Osteocyte (in vitro differentiated cells): Measurements from ENCODE around the gene RUVBL1. TPM values are rescaled to one million over a fixed set of nuclear protein-coding genes. Genes with fewer than 3 reads are reported as not detected.

Experiments
- DNase-seq: peaks from one replicate; pipeline ENCODE4 v3.0.0; 2021; ENCODE audit warnings: mixed read lengths; ENCODE audit not compliant: unreplicated experiment; ENCODE audit errors: extremely low spot score
- H3K27ac Mint-ChIP-seq: one replicate; pipeline ENCODE4 v1.8.0; 2021; ENCODE audit warnings: mild to moderate bottlenecking, mixed read lengths; ENCODE audit not compliant: unreplicated experiment
- H3K27me3 Mint-ChIP-seq: one replicate; pipeline ENCODE4 v1.8.0; 2021; ENCODE audit warnings: mixed read lengths; ENCODE audit not compliant: unreplicated experiment
- H3K36me3 Mint-ChIP-seq: one replicate; pipeline ENCODE4 v1.8.0; 2021; ENCODE audit warnings: mixed read lengths; ENCODE audit not compliant: unreplicated experiment
- H3K4me1 Mint-ChIP-seq: one replicate; pipeline ENCODE4 v1.8.0; 2021; ENCODE audit warnings: mixed read lengths; ENCODE audit not compliant: unreplicated experiment
- H3K4me3 Mint-ChIP-seq: one replicate; pipeline ENCODE4 v1.8.0; 2021; ENCODE audit warnings: mild to moderate bottlenecking, moderate library complexity, mixed read lengths; ENCODE audit not compliant: unreplicated experiment
- H3K9me3 Mint-ChIP-seq: one replicate; pipeline ENCODE4 v1.8.0; 2021; ENCODE audit warnings: mixed read lengths; ENCODE audit not compliant: unreplicated experiment
- total RNA-seq: library from RNA; stranded (reverse); gene quantifications from 2 replicates; pipeline ENCODE4 v1.2.1, GENCODE V29; 2021
- TF ChIP-seq, protein P1 (sequence below): fragments of 200-600 bp; sonication (generic); IDR thresholded peaks from 2 replicates; pipeline ENCODE4 v1.5.0; 2021; ENCODE audit warnings: antibody characterized with exemption, mild to moderate bottlenecking, moderate library complexity

The RUVBL1 gene
- total RNA-seq, 1 donor from 2014 or later, result 34.3 TPM

DNA sequence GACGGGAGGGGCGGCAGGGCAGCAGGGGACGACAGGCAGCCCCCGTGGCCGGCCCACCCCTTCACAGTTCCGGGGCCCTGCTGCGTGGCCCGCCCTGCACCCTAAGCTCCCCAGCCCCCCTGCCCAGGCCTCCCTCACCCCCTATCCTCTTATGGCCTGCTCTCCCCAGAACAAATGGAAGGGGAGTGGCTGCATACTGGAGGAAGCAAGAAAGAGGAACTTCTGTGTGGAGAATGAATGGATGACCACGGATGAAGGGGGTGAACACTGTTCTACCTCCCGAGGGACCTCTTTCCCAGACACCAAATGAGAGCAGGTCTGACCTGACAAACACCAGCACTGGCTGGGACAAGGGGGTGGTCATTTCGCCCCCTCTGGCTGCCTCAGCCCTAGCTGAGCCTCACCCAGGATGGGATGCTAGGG, 46.4 kb downstream of the RUVBL1 start:
- no peak for DNase-seq
- Mint-ChIP-seq H3K9me3 (no peaks in the 10 kb centered on the region), H3K4me1 (peaks cover 25% of the 10 kb centered on the region), H3K4me3 (no peak overlapping the region), H3K27ac (no peak overlapping the region), H3K36me3 (peaks cover 11% of the 10 kb centered on the region), H3K27me3 (no peaks in the 10 kb centered on the region)
- TF ChIP-seq, protein P1, sequence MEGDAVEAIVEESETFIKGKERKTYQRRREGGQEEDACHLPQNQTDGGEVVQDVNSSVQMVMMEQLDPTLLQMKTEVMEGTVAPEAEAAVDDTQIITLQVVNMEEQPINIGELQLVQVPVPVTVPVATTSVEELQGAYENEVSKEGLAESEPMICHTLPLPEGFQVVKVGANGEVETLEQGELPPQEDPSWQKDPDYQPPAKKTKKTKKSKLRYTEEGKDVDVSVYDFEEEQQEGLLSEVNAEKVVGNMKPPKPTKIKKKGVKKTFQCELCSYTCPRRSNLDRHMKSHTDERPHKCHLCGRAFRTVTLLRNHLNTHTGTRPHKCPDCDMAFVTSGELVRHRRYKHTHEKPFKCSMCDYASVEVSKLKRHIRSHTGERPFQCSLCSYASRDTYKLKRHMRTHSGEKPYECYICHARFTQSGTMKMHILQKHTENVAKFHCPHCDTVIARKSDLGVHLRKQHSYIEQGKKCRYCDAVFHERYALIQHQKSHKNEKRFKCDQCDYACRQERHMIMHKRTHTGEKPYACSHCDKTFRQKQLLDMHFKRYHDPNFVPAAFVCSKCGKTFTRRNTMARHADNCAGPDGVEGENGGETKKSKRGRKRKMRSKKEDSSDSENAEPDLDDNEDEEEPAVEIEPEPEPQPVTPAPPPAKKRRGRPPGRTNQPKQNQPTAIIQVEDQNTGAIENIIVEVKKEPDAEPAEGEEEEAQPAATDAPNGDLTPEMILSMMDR, result no peak

DNA sequence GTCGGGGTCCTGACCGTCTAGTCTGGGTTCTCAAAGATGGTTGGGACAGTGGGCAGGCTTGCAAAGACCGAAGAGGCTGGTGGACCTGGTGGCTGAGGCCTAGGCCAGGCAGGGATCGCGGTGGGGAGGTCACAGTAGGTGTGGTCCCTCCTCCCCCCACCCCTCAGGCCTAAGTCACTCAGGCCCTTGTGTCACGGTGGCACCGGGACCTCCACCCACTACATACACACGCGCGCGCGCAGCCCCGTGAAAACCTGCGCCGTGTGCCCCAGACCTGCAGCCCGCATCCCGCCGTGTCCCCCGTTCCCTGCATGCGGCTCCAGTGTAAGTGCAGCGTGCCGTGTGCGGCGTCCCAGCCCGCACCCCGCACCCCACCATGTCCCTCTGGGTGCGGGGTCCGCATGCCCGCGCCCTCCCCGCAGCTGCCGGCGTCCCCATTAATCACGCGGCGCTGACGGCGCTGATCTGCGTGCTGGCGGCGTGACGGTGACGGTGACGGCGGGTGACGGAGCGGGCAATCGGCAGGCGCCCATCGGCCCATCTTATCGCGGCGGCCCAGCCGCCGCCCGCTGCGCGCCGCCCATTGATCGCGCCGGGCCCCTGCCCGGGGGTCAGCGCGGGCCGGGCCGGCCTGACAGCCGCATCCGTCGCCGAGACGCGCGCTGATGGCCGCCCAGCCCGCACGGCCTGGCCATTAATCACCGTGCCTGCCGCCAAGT, 47.0 kb downstream of the RUVBL1 start:
- DNase-seq, result no peak
- H3K27me3 Mint-ChIP-seq, result no peaks in the 10 kb centered on the region
- no peaks in the 10 kb centered on the region for H3K9me3 Mint-ChIP-seq
- TF ChIP-seq, protein P1, result no peak
- no peak overlapping the region for H3K27ac Mint-ChIP-seq
- peaks cover 23% of the 10 kb centered on the region for H3K4me1 Mint-ChIP-seq
- H3K36me3 Mint-ChIP-seq, result peaks cover 14% of the 10 kb centered on the region
- H3K4me3 Mint-ChIP-seq, result no peak overlapping the region

DNA sequence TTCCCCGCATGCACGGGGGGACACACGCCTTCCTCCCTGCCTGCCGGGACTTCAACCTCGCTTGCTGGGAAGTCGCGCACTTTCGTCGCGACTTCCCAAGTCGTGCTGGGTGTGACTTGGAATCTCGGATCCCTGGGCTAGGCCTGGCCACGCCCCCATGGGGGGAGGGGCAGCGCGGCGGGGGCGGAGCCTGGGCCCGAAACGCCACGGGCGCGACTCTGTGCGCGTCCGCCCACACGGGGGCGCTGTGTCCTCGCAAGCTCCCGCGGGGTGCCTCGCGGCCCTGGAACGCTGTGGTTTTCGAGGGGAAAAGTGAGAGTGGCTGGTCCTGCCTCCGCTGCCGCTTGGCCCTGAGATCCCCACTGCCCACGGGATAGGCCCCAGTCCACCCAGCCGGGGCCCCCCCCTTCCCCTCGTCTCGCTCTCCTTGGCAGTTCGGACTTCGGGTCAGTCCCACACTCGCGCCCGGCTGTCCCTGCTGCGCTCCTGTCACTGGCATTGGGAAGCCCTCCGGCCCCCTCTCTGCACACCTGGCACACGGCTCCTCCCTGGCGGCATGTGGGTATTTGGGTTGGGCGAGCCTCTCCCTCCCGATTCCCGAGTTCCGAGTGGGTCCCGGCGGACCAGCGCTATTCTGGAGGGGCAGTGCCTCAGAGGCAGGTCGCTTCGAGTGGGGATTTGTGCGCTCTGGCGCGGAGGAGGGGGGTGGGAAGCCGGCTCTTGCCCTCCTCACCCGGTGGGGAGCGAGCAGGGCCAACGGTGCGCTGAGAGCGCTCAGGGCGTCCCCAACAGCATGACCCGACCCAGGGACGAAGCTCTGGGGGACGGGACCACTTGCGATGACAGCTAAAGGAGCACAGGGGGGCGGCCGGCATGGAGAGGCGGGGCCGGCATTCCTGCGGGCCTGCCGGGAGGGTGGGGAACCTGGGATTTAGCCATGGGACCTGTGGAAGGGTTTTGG, 47.8 kb downstream of the RUVBL1 start:
- H3K27ac Mint-ChIP-seq, result no peak overlapping the region
- peak; percentile 95 for DNase-seq
- no peaks in the 10 kb centered on the region for H3K27me3 Mint-ChIP-seq
- TF ChIP-seq, protein P1, result peak; percentile 97
- peaks cover 22% of the 10 kb centered on the region for H3K4me1 Mint-ChIP-seq
- H3K9me3 Mint-ChIP-seq, result no peaks in the 10 kb centered on the region
- peaks cover 17% of the 10 kb centered on the region for H3K36me3 Mint-ChIP-seq
- peak overlapping the region; percentile 72 for H3K4me3 Mint-ChIP-seq

DNA sequence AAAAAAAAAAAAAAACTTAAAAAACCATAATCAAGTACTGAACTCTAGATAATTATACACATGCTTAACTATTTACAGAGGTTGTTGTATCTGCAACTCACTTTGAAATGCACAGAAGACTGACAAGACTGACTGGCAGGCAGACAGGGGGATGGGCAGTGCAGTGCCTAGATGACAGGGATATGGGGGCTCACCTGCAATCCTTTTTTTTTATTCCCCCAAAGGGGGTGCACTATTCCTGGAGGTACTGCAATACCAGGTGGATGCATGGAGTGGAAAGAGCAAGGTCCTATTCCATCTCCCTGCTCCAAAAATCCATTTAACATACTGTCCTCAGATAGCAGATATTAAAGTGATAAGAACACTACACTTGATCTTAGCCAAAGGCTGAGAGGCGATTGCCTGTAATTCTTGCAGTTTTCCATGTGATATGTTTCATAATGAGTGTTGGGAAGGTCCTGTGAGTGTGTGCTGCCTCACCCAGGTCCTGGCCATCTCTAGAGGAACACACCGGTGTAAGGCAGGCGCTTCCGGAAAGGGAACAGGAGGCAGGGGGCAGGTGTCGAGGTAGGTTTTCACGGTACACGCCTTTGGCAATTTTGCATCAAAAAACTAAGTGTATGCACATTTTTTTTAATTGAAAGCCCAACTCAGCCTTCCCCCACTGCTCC, 48.6 kb downstream of the RUVBL1 start:
- TF ChIP-seq, protein P1, result no peak
- Mint-ChIP-seq H3K27me3 (no peaks in the 10 kb centered on the region), H3K27ac (no peak overlapping the region), H3K36me3 (peaks cover 21% of the 10 kb centered on the region), H3K4me1 (peaks cover 15% of the 10 kb centered on the region), H3K9me3 (no peaks in the 10 kb centered on the region), H3K4me3 (peak overlapping the region; percentile 72)
- DNase-seq, result peak; percentile 64
